Neural cell (in vitro differentiated cells): ENCODE data around the gene KRT74. TPM values are rescaled to one million over a fixed set of nuclear protein-coding genes. Genes with fewer than 3 reads are reported as not detected.

Experiments
- H2AFZ ChIP-seq: fragments of 200-600, 300-800 bp; sonication (generic), shearing (Covaris generic); 2 replicates; pipeline ENCODE4 v1.6.0; 2014; ENCODE audit warnings: low read depth, mild to moderate bottlenecking, antibody characterized with exemption, low read length, moderate library complexity
- H3F3A ChIP-seq: fragments of 200-600 bp; shearing (Covaris generic); 2 replicates; pipeline ENCODE4 v1.6.1; 2016; ENCODE audit warnings: mild to moderate bottlenecking, moderate library complexity, mixed read lengths, antibody characterized with exemption, low read length; ENCODE audit not compliant: insufficient read depth, poor library complexity, severe bottlenecking
- H3K27ac ChIP-seq: fragments of 200-600, 300-800 bp; sonication (generic), shearing (Covaris generic); 2 replicates; pipeline ENCODE4 v1.5.1; 2014; ENCODE audit warnings: mild to moderate bottlenecking, low read length, moderate library complexity
- H3K27me3 ChIP-seq: fragments of 300-800, 200-600 bp; sonication (generic), shearing (Covaris generic); 2 replicates; pipeline ENCODE4 v1.6.0; 2014; ENCODE audit warnings: mild to moderate bottlenecking, low read depth, low read length, moderate library complexity; ENCODE audit not compliant: insufficient read depth
- H3K36me3 ChIP-seq: fragments of 300-800, 200-600 bp; sonication (generic), shearing (Covaris generic); 2 replicates; pipeline ENCODE4 v1.5.1; 2014; ENCODE audit warnings: mild to moderate bottlenecking, antibody characterized with exemption, low read length, moderate library complexity; ENCODE audit not compliant: insufficient read depth
- H3K4me2 ChIP-seq: fragments of 300-800, 200-600 bp; sonication (generic), shearing (Covaris generic); 2 replicates; pipeline ENCODE4 v1.6.0; 2014; ENCODE audit warnings: mild to moderate bottlenecking, low read length
- H3K4me3 ChIP-seq: fragments of 300-800, 200-600 bp; sonication (generic), shearing (Covaris generic); 2 replicates; pipeline ENCODE4 v1.5.1; 2014; ENCODE audit warnings: mild to moderate bottlenecking, low read length, moderate library complexity
- H3K79me2 ChIP-seq: fragments of 200-600 bp; shearing (Covaris generic); replicated peaks from 2 replicates; pipeline ENCODE4 v1.6.0; 2014; ENCODE audit warnings: mild to moderate bottlenecking, low read length, moderate library complexity; ENCODE audit not compliant: insufficient read depth
- H3K9ac ChIP-seq: fragments of 300-800, 200-600 bp; sonication (generic), shearing (Covaris generic); 2 replicates; pipeline ENCODE4 v1.6.1; 2016; ENCODE audit warnings: mild to moderate bottlenecking, low read length, mixed read lengths
- H3K9me2 ChIP-seq: fragments of 200-600 bp; shearing (Covaris generic); 2 replicates; pipeline ENCODE4 v1.6.1; 2016; ENCODE audit warnings: mild to moderate bottlenecking, low read length, mixed read lengths; ENCODE audit not compliant: insufficient read depth
- H3K9me3 ChIP-seq: fragments of 200-600, 300-800 bp; sonication (generic), shearing (Covaris generic); 2 replicates; pipeline ENCODE4 v1.6.1; 2016; ENCODE audit warnings: mild to moderate bottlenecking, mixed run types, low read length, moderate library complexity, mixed read lengths
- H4K20me1 ChIP-seq: fragments of 200-600 bp; shearing (Covaris generic); 2 replicates; pipeline ENCODE4 v1.6.1; 2016; ENCODE audit warnings: mild to moderate bottlenecking, mixed run types; ENCODE audit not compliant: insufficient read depth
- CTCF ChIP-seq: fragments of 450-650 bp; IDR thresholded peaks from 2 replicates; pipeline ENCODE4 v1.5.1; 2014; ENCODE audit warnings: antibody characterized with exemption, mild to moderate bottlenecking, moderate library complexity; ENCODE audit not compliant: poor library complexity, severe bottlenecking
- EP300 ChIP-seq: fragments of 450-650 bp; conservative IDR thresholded peaks from 2 replicates; pipeline ENCODE4 v1.6.1; 2014; ENCODE audit warnings: antibody characterized with exemption, mild to moderate bottlenecking, moderate library complexity; ENCODE audit not compliant: poor library complexity, severe bottlenecking
- EZH2 ChIP-seq: fragments of 200-600, 300-800 bp; shearing (Covaris generic), sonication (generic); IDR thresholded peaks from 2 replicates; pipeline ENCODE4 v1.6.1; 2014; ENCODE audit warnings: antibody characterized with exemption, low read length, borderline replicate concordance, mild to moderate bottlenecking; ENCODE audit not compliant: insufficient read depth, poor library complexity, severe bottlenecking
- MXI1 ChIP-seq: fragments of 450-650 bp; conservative IDR thresholded peaks from 2 replicates; pipeline ENCODE4 v1.6.1; 2014; ENCODE audit warnings: antibody characterized with exemption, mild to moderate bottlenecking; ENCODE audit not compliant: poor library complexity, severe bottlenecking
- POLR2AphosphoS5 ChIP-seq: IDR thresholded peaks from 2 replicates; pipeline ENCODE4 v1.6.1; 2012
- RAD21 ChIP-seq: fragments of 450-650 bp; conservative IDR thresholded peaks from 2 replicates; pipeline ENCODE4 v1.6.1; 2014; ENCODE audit warnings: antibody characterized with exemption, mild to moderate bottlenecking, moderate library complexity
- REST ChIP-seq: IDR thresholded peaks from 2 replicates; pipeline ENCODE4 v1.6.1; 2012; ENCODE audit warnings: borderline replicate concordance
- SMC3 ChIP-seq: fragments of 450-650 bp; conservative IDR thresholded peaks from 2 replicates; pipeline ENCODE4 v1.6.1; 2014; ENCODE audit warnings: antibody characterized with exemption, mild to moderate bottlenecking, moderate library complexity; ENCODE audit not compliant: poor library complexity
- TAF1 ChIP-seq: IDR thresholded peaks from 2 replicates; pipeline ENCODE4 v1.6.1; 2012; ENCODE audit warnings: low read depth
- polyA plus RNA-seq: library from polyadenylated mRNA; depleted of rRNA; stranded (reverse); fragments of >200 nt; gene quantifications from 2 replicates; pipeline ENCODE4 v1.2.3, GENCODE V29; 2014

KRT74 gene
- polyA plus RNA-seq, 1 donor from 2014 or later = not detected

- no peak overlapping the region for H3K4me2 ChIP-seq
- H3K4me3 ChIP-seq = no peak overlapping the region
- no peak overlapping the region for H3K27ac ChIP-seq
- no peak overlapping the region for H3K9ac ChIP-seq
- TF ChIP-seq SMC3 (no peak), EP300 (no peak), RAD21 (no peak), EZH2 (no peak), MXI1 (no peak), REST (no peak), POLR2AphosphoS5 (no peak), CTCF (no peak), TAF1 (no peak)
- no peaks in the 10 kb centered on the region for H3K9me2 ChIP-seq
- H3F3A ChIP-seq = no peaks in the 10 kb centered on the region
- no peaks in the 10 kb centered on the region for H3K27me3 ChIP-seq
- no peaks in the 10 kb centered on the region for H4K20me1 ChIP-seq
- H3K79me2 ChIP-seq = no peaks in the 10 kb centered on the region
- no peaks in the 10 kb centered on the region for H3K36me3 ChIP-seq
- no peaks in the 10 kb centered on the region for H3K9me3 ChIP-seq
- H2AFZ ChIP-seq = no peak overlapping the region
Observed at GRCh38 chr12:52582486-52582885, 8.8 kb upstream of the KRT74 start.

GRCh38 chr12:52581481-52581880, 7.8 kb upstream of the KRT74 start:
- TF ChIP-seq REST (no peak), RAD21 (no peak), CTCF (no peak)
- H3K4me2 ChIP-seq = no peak overlapping the region
- H3K27ac ChIP-seq = no peak overlapping the region
- no peaks in the 10 kb centered on the region for H3K27me3 ChIP-seq
- no peaks in the 10 kb centered on the region for H3F3A ChIP-seq
- H3K36me3 ChIP-seq = no peaks in the 10 kb centered on the region
- no peaks in the 10 kb centered on the region for H3K79me2 ChIP-seq
- H3K9me3 ChIP-seq = no peaks in the 10 kb centered on the region
- H2AFZ ChIP-seq = no peak overlapping the region
- H3K9me2 ChIP-seq = no peaks in the 10 kb centered on the region
- H3K9ac ChIP-seq = no peak overlapping the region
- H4K20me1 ChIP-seq = no peaks in the 10 kb centered on the region
- H3K4me3 ChIP-seq = no peak overlapping the region
